ENCODE measurements around the gene DOK3.

GRCh38 chr5:177454397-177455035 is 55.1 kb downstream of the DOK3 start:
- TF ChIP-seq, protein P1, sequence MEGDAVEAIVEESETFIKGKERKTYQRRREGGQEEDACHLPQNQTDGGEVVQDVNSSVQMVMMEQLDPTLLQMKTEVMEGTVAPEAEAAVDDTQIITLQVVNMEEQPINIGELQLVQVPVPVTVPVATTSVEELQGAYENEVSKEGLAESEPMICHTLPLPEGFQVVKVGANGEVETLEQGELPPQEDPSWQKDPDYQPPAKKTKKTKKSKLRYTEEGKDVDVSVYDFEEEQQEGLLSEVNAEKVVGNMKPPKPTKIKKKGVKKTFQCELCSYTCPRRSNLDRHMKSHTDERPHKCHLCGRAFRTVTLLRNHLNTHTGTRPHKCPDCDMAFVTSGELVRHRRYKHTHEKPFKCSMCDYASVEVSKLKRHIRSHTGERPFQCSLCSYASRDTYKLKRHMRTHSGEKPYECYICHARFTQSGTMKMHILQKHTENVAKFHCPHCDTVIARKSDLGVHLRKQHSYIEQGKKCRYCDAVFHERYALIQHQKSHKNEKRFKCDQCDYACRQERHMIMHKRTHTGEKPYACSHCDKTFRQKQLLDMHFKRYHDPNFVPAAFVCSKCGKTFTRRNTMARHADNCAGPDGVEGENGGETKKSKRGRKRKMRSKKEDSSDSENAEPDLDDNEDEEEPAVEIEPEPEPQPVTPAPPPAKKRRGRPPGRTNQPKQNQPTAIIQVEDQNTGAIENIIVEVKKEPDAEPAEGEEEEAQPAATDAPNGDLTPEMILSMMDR (IDR thresholded peaks at IDR 0.05), result peak; percentile 77 to 93 (median 90)
- no peak for TF ChIP-seq POLR2A (IDR thresholded peaks at IDR 0.05)
- no peak for TF ChIP-seq EP300 (IDR thresholded peaks at IDR 0.05)
- TF ChIP-seq POLR2AphosphoS5 (IDR thresholded peaks at IDR 0.05), result peak in 1 of 4 donors; percentile 20
